GM18517 (cell line): ENCODE results near the gene TTC28.

Experiments
- ATAC-seq: cut with Tn5 transposase; IDR thresholded peaks from one replicate; pipeline ENCODE4 v1.9.1; 2021; ENCODE audit warnings: mild to moderate bottlenecking, moderate library complexity; ENCODE audit not compliant: unreplicated experiment

TTC28 gene

DNA sequence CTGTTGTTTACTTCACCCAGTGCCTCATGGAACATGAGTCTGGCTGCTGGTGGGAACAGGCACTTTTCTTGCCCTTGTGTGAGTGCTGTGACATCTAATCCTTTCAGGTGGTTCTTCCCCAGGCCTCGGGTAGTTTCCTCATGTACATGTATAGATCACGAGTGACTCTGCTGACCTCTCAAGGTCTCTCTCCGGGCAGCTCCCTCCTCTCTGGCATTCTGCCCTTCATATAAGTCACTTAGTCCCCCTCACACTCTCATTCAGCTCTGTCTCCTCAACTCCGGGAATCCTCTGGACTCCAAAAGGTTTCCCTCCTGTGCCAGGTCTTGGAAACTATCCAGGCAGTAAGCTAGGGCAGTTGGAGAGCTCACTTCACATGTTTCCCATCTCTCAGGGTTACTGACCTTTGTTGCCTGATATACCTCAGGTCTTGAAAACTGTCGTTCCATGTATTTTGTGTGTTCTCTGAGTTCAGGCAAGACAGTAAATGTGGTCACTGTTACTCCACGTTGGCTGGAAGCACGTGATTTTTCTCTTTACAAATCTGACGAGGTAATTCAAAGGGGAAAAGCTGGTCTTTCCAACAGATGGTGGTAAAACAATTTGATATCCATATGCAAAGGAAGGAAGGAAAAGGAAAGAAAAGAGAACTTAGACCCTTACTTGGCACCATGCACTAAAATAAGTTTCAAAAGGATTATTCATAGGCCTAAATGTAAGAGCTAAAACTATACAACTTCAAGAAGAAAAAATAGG is 720.1 kb downstream of the TTC28 start:
- no peak for ATAC-seq

DNA sequence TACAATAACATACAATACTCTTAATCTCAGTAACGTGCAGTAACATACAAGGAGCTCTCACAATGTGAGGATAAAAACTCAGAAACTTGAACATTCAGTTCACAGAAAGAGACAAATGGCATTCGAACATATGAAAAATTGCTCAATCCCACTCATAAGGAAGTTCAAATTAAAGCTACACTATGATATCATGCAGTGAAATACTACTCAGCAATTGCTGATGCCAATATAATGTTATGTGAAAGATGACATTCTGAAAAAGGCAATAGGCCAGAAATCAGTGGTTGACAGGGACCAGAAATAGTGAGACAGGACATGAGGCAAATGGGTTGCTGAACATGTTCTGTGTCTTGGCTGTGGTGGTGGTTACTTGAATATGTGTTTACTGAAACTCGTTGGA is 726.9 kb downstream of the TTC28 start:
- no peak for ATAC-seq

DNA sequence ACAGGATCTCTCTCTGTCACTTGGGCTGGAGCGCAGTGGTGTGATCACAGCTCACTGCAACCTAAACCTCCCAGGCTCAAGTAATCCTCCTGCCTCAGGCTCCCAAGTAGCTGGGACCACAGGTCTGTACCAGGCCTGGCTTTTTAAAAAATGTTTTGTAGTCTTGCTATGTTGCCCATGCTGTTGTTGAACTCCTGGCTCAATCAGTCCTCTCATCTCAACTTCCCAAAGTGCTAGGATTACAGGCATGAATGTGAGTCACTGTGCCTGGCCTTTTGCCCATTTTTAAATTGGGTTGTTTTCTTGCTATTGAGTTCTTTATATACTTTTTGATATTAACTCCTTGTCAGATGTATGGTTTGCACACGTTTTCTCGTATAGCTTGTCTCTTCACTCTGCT is 727.5 kb downstream of the TTC28 start:
- no peak for ATAC-seq

DNA sequence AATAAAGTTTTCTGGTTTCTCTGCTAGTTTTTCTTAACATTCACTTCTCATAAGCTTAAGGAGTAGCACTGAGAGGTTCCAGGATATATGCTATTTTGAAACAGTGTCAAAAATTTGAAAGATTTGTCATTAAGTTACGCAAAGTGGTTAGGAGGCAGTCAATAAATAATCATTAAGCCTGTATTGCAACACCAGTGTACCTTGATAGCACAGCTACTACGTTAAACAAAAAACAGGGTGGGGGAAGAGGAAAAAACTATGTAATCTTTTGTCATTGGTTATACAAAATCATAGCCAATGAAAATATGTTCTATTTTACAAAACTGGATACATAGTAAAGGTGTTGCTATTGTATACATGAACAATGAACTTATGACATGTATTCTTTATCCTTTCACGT is 730.2 kb downstream of the TTC28 start:
- no peak for ATAC-seq

DNA sequence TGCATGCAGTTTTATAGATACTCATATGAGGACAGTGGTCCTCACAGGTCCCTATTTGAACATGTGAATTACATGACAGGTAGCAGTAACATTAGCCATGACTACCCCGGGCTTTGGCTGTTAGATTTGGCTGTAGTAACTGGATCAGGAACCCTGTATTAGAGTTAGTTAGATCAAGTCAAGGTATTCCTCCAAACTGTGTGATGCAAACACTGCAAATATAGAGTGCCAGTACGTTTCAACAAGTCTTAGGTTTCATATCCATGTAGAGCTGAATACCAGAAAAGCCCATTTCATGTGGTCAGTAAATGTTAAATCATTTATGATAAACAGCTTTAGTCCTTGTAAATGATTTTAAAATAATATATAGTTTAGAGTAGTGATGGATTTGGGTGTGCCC is 731.1 kb downstream of the TTC28 start:
- ATAC-seq, result no peak

DNA sequence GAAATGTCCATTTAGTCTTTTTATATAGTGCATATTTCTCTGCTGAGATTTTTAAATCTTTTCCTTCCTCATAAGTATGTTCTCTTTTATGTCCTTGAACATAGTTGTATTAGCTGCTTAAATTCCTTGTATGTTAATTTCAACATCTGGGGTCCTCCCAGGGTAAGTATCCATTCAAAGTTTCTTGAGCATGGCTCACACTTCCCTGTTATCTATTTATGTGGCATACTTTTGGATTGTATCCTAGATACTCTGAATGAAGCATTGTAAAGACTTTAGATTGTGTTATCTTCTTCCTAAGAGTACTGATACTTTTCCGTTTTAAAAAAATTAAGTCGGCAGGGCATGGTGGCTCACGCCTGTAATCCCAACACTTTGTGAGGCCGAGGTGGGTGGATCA is 732.2 kb downstream of the TTC28 start:
- ATAC-seq, result no peak

DNA sequence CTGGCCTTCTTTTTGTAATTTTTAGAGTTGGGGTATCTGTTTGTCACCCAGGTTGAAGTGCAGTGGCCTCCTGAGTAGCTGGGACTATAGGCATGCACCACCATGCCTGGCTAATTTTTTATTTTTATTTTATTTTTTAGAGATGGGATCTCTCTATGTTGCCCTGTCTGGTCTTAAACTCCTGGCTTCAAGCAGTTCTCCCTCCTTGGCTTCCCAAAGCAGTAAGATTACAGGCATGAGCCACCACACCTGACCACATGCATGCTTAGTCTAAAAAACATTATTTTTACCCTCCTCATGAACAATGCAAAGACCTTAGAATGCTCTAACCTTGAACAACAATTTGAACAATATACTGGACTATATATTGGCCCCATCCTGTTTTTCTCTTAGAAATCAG is 738.5 kb downstream of the TTC28 start:
- ATAC-seq, result no peak

DNA sequence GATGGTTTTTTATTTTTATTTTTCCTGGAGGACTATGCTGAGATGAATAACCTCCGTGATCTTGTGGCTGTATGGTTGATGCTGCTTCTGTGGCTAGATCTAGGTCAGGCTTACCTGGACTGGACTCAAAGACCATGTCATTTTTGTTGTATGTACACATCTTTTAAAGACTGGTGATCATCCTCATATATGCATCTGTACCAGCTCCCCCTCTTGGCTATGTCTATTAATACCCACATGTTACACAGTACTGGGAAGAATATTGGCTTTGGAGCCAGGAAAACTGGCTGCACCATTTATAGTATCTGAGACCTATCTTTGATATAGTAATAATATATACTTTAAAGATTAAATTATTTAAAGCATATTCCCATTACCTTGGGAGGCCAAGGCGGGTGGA is 742.2 kb downstream of the TTC28 start:
- no peak for ATAC-seq

DNA sequence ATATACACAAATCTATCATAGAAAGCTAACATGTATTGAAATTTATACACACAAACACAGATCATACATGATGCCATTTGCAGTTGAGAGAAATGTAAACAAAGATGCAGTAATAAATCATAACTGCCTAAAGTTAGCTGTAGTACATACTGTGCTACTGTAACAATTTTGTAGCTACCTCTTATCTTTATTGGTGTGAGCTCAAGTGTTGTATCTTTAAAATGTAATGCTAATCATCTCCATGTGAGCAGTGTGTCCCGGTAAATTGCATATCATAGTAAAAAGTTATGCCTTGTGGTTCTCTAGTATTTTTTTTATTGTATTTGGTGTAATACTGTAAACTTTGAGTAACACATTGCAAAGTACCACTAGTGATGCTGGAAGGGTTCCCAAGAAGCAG is 743.7 kb downstream of the TTC28 start:
- ATAC-seq, result no peak

DNA sequence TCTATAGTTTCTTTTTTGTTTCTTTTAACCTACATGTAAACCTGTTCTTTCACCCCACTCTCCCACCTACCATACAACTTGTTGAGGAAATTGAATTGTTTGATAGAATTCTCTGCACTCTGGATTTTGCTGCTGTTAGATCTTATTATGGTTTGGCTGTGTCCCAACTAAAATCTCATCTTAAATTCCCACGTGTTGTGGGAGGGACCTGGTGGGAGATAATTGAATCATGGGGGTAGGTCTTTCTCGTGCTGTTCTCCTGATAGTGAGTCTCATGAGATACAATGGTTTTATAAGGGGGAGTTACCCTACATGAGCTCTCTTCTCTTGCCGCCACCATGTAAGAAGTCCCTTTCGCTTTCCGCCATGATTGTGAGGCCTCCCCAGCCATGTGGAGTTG is 745.6 kb downstream of the TTC28 start:
- ATAC-seq, result no peak

DNA sequence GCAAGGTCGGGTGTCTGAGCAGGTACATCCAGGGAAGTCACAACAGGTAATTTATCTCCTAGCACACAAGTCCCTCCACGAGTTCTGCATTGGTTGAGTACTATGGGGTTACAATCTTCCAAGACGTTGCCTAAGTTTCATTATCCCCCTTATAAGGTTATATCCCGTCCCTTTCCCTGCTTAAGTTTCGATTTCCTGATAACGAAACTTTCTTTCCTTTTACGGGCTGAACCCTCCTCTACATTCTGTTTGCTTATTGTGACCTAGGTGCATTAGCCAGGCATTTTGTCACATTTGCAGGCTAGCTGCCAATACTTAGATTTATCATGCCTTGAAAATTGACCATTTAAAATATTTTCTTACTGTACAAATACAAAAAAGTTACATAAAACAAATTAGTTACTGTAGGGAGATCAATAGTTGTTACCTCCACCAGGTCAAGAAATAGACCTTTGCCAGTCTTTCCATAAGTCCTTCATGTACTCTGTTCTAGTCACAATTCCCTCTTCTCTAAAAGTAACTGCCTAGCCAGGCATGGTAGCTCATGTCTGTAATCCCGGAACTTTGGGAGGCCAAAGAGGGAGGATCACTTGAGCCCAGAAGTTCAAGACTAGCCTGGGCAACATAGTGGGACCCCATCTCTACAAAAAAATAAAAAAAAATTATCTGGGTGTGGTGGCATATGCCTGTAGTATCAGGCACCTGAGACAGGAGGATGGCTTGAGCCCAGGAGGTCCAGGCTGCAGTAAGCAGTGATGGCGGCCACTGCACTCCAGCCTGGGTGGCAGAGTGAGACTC is 746.3 kb downstream of the TTC28 start:
- no peak for ATAC-seq

DNA sequence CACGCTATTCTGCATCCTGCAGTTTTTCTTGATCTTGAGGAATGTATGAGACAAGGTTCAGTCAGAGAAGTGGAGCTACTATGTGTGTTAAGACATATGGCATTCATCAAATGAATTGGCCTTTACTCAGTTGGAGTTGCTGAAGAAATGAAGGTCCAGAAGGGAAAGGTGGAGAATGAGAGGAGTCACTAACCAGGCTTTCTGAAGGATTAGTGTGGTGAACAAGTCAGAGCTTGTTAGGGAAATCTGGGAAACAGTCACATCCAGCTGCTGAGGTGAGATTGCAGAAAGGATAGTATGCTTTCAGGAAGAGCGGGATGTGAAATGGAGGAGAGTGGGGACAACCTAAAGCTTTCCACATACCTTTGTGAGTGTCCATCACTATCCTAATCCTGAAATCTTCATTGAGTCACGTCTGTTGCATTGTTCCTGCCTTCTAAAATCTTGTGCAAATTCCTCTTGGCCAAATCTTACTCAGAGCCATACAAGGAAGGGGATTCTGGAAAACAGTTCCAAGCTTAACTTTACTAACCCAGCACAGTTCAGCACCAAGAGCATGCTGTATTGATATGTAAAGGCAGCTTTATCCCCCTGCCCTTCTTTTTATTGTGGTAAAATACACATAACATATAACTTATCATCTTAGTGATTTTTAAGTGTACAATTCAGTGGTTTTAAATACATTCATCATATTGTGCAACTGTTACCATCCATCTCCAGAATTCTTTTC is 749.1 kb downstream of the TTC28 start:
- ATAC-seq, result no peak
